Measurements from ENCODE around the gene DACH2.

- TF ChIP-seq CTCF (conservative IDR thresholded peaks at IDR 0.05; ENCODE audit: low read length) (no peak), EZH2phosphoT487 (IDR thresholded peaks at IDR 0.05; ENCODE audit: borderline replicate concordance, low read depth, low read length) (no peak)
Measured at GRCh38 chrX:86369847-86370630, 221.8 kb downstream of the DACH2 start.
